SK-N-DZ (cell line): Measurements from ENCODE around the gene SMIM14.
"Not testable (repeated sequence)": the region's sequence is repeated elsewhere in the genome, so short reads cannot be mapped to it uniquely, and the experiment has no call there.

Experiments used
- DNase-seq: peaks from one replicate; pipeline ENCODE4 v3.0.0-alpha.2; 2015; ENCODE audit warnings: low spot score

SMIM14 gene

DNA sequence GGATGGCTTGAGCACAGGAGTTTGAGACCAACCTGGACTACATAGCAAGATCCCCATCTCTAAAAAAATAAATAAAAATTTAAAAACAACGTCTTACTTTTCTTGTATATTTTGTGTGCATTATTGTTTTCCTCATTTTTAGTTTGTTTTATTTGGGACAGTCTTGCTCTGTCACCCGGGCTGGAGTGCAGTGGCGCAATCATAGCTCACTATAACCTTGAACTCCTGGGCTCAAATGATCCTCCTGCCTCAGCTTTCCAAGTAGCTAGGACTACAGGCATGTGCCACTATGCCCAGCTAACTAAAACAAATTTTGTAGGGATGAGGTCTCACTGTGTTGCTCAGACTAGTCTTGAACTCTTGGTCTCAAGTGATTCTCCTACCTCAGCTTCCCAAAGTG is 9.5 kb upstream of the SMIM14 start:
- DNase-seq: no peak

DNA sequence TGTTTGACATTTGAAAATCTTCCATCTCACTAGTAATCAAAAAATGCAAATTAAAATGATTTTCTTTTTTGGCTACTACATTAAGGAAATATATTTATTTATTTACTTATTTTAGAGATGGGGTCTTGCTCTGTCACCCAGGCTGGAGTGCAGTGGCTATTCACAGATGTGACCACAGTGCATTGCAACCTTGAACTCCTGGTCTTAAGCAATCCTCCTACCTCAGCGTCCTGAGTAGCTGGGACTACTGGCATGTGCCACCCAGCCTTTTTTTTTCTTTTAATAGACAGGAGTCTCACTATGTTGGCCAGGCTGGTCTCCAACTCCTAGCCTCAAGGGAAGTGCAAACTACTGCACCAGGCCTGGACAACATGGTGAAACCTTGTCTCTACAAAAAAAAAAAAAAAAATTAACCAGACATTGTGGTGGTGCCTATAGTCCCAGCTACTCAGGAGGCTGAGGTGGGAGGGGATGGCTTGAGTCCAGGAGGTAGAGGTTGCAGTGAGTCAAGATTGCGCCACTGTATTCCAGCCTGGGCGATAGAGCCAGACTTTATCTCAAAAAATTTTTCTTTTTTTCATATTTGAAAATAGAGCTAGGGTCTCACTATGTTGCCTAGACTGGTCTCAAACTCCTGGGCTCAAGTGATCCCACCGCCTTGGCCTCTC is 4.4 kb upstream of the SMIM14 start:
- DNase-seq: no peak

DNA sequence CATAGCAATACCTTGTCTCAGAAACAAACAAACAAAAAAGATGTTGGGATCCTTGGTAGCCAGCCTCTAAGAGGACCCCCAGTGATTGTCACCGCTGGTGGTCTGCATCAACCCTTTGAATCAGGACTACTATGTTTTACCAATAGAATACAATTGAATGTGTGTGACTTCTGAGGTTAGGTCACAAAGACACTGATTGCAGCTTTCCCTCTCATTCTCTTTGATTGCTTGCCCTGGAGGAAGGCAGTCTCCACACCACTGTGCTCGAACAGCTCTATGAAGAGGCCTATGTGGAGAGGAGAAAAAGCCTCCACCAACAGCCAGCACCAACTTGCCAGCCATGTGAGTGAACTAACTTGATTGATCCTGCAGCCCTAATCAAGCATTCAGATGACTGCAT is 2.8 kb upstream of the SMIM14 start:
- DNase-seq: no peak

DNA sequence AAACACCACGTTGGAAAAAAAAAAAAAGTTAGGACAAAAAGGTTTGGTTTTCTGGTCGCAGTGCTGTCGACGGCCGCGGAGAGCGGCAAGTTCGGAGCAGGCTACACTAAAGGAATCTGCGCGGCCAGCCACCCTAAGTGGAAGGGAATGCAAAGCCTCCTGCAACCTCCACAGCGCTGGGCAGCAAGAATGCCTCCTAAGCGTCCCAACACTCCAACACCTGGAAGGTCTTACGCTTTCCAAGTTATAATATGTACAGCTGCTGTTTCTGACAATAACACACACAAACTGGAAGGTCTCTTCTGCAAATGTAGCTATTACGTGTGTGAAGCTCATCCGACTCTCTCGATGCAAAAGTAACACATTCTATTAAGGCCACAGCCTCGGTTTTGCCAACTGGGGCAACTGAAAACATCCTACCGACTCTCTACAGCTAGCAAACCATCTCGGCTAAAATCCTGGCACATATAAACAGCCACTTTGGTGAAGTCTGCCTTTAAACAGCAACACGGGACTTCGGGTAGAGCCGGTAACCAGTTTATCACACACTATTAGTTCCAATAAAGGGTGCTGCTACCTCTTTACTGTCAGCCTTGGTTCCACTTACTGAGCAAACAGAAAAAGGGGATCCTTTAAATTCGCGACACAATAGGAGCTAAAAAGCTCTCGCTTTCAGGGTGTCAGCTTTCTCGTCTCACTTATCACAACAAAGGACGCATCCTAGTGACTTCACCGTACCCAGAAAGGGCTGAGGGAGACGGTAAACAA is 895 bp downstream of the SMIM14 start:
- DNase-seq: peak; percentile 37

DNA sequence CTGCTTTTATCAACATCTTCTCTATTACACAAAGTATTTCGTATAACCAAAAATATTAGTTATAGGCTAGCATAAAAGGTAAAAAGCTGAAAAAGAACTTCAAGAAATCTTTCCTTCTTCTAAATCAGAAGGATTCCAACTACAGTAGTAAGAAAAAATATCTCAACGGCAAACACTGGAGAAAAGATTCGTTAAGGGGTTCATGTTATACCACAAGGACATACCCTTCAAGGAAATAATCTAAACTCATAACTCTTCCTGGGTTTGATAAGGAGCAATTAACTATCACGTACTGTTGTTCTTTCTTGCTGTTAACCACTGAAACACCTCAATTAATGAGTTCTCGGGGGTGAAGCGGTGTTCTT is 1.5 kb downstream of the SMIM14 start:
- DNase-seq: no peak

DNA sequence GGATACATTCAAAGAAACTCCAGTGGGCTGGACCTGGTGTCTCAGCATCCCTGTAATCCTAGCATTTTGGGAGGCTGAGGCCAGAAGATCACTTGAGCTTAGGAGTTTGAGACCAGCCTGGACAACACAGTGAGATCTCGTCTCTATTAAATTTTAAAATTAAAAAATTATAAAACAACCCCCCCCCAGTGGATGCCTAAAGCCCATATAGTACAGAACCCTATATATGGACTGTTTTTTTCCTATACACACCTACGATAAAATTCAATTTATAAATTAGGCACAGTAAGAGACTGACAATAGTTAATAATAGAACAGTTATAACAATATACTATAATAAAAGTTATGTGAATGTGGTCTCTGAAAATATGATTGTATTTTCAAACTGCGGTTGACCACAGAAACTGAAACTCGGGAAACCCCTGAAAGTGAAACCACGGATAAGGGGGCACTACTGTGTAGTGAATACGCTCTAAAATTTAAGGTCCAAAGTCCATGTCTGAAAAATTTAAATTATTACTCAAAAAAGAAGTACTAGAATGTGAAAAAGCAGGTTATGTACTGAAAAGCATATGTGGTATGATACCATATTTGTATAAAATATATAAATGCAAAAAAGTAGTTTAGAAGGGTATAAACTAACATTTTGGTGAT is 2.0 kb downstream of the SMIM14 start:
- no peak for DNase-seq

DNA sequence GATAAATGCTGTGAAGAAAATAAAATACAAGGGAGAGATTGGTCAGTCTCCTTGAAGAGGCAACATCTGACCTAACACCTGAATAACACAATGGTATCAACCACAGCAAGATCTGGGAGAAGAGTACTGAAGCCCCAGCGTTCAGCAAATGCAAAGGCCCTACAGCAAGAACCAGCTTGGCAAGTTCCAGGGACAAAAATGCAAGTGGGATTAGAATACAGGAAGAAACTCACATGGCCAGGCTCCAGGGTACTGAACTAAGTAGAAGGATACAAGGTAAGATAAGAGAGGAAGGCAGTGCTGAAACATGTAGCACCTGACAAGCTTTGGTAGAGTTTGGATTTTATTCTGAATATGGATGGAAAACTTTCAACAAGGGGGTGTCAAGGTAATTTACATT is 3.6 kb downstream of the SMIM14 start:
- no peak for DNase-seq

DNA sequence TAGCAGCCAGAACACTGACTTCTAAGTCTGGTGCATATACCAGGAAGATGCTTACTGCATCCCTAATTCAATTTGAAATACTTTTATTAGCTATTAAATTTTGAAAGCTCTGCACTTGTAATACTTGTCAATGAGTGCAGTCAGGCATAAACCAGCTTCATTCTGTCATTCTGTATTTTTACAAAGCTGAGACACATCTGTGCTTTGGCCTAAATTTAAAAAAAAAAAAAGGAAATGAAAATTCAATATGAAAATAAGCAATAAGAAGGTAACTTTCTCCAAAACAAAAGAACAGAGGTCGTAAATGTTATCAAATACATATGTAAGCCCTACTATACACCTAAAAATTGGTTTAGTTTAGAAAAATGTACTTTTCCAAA is 7.0 kb downstream of the SMIM14 start:
- no peak for DNase-seq

DNA sequence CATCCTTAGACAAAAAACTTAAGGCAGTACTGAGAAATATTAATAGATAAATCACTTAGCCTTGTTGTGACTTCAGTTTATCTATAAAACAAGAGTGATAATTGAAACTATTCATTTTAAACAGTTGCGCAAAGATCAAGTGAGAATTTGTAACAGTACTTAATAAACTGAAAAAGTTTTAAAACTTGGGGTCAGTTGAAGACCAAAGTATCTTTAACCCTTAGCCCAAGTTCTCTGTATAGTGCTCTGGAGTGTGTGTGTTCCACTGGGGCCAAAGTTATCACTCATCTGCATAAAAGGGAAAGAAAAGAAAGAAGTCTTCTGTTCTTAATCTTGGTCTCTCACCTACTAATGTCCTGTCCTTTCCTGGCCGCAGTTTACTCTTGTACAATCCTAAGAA is 11.3 kb downstream of the SMIM14 start:
- DNase-seq: no peak

DNA sequence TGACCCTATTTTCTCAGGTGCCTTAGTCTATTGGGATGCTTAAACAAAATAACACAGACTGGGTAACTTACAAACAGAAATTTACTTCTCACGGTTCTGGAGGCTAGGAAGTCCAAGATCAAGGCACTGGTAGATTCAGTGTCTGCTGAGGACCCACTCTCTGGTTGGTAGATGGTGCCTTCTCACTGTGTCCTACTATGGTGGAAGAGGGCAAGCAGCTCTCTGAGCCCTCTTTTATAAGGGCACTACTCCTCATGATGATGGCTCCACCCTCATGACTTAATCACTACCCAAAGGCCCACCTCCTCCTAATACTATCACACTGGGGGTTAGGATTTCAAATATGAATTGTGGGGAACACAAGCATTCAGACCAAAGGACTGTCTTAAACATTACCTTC is 11.8 kb downstream of the SMIM14 start:
- no peak for DNase-seq

DNA sequence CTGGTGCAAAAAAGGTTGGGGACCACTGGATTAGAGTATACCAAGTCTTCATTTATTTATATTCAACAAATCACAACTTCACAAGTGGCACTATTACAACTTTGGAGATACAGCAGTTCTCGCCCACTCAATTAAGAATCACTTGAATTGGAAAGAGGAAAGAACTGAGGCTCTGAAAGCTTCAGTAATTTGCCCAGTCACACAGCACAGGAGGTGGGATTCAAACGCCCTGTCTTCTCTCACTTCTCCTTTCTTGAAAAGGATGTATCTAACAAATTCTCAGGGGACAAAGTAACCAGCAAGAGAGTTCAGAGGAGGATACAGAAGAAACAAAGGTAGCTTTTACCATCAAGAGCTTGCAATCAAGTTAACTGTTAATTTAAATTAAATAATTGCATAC is 12.4 kb downstream of the SMIM14 start:
- no peak for DNase-seq

DNA sequence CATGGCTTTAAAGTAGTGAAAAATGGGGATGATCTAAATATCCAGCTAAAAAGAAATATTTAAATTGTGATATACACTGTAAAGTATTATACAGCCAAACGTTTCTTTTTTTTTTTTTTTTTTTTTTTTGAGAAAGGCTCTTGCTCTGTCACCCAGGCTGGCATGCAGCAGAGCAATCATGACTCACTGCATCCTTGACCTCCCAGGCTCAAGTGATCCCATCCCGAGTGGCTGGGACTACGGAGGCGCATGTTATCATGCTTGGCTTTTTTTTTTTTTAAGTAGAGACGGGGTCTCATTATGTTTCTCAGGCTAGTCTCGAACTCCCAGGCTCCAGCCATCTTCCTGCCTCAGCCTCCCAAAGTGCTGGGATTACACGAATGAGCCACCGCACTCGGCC is 17.1 kb downstream of the SMIM14 start:
- DNase-seq: no peak

DNA sequence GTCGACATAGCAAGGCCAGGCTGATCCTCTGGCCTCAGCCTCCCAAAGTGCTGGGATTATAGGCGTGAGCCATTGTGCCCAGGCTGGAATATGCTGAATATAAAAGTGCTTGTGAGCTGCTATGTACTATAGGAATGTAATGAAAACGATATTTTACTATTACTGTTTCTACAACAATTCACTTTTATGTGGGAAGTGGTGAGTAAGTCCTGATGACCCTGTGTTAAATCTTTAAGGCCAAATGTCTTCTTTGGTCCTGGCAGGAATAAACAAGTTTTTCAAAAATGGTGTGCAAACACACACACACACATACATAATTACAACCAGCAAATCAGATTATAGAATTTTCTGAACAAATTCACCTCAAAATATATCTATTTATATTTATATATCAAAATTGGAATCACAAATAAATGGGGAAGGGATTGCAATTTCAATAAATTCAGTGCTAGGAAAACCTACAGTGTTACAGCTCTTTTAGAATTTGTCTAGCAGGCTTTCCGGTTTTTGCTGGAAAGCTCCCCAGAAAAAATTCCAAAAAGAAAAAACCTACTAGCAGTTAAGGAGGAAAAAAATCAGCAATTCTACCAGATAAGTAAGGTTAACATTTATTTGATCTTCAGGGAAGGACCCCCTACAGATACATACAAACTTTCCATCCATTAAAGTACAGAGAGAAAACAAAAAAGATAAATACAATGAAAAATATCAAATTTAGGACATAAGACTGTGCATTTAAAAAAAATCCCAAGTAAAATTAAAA is 17.9 kb downstream of the SMIM14 start:
- DNase-seq: no peak

DNA sequence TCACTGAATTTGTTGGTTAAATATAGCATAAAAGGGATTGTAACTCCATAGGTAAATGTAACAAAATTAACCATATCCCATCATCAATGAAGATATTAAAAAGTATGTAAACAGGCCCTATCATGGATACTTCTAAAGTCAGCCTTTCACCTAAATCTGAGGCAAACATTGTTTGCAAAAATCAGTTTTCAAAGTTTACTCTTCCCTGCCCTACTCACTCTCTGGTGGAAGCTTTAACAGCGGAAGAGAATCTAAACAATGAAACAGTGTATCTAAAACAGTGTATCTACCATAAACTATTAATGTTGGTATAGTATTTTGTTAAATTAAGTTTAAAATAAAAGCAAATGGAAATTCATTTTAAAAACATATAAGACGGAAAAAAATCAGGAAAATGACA is 21.1 kb downstream of the SMIM14 start:
- DNase-seq: no peak

DNA sequence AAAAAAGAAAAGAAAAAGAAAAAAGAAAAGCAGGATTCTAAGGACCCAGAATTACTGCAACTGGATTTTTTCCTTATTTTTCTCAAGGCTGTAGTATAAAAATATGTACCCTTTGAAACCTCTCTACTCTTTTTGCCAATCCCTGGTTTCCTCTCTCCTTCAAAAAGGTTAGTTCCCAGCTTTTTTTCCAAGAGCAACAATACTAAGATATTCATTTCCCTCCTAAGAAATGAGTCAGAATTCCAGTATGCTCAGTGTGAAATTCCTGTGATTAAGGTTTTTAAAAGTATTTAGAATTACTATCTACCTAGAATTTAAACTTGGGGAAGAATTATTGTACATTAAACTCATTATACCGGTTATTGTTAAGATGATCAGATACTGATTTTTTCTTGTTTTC is 22.0 kb downstream of the SMIM14 start:
- no peak for DNase-seq

DNA sequence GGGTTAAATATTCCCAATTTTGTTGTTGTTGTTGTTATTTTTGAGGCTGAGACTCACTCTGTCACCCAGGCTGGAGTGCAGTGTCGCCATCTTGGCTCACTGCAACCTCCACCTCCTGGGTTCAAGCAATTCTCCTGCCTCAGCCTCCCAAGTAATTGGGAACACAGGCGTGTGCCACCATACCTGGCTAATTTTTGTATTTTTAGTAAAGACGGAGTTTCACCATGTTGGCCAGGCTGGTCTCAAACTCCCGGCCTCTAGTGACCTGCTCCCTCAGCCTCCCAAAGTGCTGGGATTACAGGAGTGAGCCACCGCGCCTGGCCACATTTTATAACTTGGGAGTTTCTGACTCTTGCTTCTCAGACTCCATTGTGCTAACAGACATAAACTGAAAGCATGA is 22.6 kb downstream of the SMIM14 start:
- not testable (repeated sequence) for DNase-seq

DNA sequence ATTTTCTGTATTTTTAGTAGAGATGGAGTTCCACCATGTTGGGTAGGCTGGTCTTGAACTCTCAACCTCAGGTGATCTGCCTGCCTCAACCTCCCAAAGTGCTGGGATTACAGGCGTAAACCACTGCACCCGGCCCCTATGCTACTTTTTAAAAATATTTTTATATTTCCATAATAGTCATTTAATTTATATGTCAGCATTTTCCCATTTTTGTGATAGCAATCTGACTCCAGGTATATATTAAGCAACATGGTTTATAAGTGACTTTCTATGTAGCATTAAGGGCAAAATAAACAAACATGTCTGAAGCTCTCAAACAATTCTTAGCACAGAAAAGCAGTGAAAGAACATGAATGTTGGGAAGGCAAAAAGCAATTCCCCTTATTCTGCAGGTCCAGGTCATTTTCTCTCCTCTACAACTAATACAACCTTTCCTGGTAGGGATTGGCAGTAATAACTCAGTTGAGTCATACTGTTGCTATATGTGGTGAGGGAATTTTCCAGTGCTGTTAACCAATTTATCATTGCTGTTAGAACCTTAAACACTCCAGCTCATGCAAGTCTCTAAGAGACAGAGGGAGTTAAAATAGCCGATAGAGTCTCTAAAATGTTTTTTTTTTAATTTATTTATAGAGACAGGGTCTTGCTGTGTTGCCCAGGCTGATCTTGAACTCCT is 24.0 kb downstream of the SMIM14 start:
- no peak for DNase-seq

DNA sequence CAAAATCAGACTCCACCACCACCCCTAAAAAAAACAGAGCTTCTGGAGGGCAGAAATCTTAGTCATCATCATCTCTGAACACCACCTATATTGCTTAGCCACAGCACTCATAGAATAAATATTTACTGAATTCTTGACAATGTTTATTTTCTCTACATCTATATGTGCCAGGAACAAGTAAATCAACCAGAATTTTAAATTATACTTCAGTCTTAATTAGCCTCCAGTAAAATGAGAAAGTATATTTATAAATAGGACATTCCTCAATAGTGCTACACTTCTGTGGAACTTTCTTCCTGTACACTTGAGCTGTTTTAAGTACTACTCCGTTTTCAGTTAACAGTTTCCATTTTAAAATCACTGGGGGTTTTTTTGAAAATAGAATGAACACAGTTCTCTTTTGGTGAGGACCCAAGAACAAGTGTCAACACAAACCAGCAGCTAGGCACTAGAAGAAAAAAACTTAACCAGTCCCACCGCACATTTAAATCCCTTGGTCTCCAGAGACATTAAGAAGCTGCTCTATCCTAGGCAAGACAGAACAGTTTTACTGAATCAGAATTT is 25.5 kb downstream of the SMIM14 start:
- no peak for DNase-seq

DNA sequence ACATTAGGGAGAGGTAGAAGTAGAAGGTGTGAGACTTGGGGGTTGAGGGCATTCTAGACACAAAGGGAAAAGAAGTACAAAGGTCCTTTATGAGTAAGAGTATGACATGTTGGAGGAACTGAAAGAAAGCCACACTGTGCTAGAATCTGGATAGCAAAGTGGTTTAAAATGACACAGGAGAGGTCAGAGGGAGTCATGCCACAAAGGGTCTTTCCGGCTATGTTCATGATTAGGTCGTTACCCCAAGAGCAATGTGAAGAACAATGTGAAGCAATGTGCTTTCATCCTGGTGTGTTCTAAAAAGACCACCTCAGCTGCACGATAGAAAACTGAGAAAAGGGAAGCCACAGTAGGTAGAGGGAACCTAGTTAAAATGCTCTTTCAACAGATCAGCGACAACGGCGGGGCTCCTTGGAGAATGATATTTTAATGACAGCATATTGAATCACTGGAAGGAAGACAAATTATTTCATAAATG is 29.2 kb downstream of the SMIM14 start:
- DNase-seq: no peak

DNA sequence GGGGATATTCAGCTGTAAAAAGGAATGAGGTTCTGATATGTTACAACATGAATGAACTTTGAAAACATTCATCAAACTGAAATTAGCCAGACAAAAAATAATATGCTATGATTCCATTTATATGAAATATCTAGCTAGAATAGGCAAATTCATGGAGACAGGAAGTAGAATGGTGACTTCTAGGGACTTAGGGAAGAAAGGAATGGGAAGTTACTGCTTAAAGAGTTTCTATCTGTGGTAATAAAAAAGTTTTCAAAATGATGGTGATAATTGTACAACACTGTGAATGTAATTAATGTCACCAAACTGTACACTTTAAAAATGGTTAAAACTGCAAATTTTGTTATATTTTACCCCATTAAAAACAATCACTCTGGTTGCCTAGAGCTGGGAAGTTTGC is 30.2 kb downstream of the SMIM14 start:
- DNase-seq: no peak

DNA sequence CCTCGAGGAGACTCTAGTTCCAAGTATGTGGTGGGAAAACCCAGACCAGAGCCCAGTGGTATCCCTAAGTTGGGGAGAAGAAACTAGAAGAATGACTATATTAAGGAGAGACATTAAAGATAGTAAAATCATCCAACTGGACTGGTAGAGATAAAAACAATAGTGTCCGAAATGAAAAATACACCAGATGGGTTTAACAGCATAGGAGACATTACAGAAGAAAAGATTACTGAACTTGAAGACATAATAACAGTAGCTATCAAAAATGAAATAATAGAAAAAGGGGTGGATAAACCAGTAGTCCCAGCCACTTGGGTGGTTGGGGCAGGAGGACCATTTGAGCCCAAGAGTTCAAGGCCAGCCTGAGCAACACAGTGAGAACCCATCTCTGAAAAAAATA is 31.9 kb downstream of the SMIM14 start:
- no peak for DNase-seq
